ENCODE results near the gene YOD1.

GRCh38 chr1:207001492-207002245 is 49.3 kb downstream of the YOD1 start:
- no peak for TF ChIP-seq CTCF (conservative IDR thresholded peaks at IDR 0.05 in 1 of 2, IDR thresholded peaks at IDR 0.05 in 1 of 2; ENCODE audit: low read depth in 1 of 2, low read length in 2 of 2)
- TF ChIP-seq EZH2 (IDR thresholded peaks at IDR 0.05; ENCODE audit: low read length, missing control alignments) = no peak

All from fibroblast of lung (primary cell).